ENCODE measurements around the gene ABHD1.
A peak's percentile ranks its signal among the peaks of the same experiment; 100 is the strongest.
"Not testable (repeated sequence)": the region's sequence is repeated elsewhere in the genome, so short reads cannot be mapped to it uniquely, and the experiment has no call there.

The ABHD1 gene

DNA sequence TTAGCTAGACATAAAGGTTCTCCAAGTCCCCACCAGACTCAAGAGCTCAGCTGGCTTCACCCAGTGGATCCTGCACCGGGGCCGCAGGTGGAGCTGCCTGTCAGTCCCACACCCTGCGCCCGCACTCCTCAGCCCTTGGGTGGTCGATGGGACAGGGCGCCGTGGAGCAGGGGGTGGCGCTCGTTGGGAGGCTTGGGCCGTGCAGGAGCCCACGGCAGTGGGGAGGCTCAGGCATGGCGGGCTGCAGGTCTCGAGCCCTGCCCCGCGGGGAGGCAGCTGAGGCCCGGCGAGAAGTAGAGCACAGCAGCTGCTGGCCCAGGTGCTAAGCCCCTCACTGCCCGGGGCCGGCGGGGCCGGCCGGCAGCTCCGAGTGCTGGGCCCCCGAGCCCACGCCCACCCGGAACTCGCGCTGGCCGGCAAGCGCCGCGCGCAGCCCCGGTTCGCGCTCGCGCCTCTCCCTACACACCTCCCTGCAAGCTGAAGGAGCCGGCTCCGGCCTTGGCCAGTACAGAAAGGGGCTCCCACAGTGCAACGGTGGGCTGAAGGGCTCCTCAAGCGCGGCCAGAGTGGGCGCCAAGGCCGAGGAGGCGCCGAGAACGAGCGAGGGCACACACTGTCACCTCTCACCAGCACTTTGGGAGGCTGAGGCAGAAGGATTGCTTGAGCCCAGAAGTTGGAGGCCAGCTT, 12.1 kb upstream of the ABHD1 start:
- not testable (repeated sequence) for DNase-seq

DNA sequence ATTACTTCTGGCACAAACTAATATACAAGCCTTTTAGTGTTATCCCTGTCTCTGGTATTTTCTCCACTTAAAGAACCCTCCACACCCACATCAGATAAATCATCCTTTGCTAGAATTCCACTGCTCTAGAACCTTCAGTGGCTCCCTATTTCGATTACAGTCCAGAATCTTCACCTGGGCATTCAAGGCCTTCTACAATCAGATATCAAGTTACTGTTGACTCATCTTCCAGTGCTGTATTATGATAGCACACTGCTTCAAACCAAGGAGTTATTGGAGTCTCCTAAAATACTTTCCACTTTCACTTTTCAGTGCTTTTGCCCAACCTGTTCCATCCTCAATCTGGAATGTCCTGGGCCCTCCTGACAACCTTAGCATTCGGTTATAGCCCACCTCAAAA, 8.1 kb upstream of the ABHD1 start:
- DNase-seq = no peak

DNA sequence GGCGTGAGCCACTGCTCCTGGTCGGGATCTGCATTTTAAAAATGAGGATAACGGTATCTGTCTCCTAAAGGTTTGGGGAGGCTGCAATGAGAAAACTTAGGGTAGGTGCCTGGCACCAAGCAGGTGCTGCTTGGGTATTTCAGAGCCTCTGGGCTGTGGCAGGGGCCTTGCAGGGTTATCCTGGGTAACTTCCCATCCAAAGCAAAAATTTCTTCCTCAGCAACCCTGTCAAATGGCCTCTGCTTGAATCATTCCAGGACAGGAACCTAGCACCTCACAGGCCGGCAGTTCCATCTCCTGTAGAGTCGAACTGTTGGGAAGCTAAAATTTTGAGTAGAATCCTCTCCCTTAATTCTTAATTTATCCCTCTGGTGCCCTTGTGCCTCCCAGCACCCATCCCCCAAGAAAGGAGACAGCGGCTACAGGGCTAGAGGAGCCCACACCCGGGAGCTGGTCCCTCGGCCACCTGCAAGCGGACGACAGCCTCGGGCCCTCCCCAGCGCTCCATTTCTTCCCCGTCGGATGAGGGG, 5.6 kb upstream of the ABHD1 start:
- no peak for DNase-seq

DNA sequence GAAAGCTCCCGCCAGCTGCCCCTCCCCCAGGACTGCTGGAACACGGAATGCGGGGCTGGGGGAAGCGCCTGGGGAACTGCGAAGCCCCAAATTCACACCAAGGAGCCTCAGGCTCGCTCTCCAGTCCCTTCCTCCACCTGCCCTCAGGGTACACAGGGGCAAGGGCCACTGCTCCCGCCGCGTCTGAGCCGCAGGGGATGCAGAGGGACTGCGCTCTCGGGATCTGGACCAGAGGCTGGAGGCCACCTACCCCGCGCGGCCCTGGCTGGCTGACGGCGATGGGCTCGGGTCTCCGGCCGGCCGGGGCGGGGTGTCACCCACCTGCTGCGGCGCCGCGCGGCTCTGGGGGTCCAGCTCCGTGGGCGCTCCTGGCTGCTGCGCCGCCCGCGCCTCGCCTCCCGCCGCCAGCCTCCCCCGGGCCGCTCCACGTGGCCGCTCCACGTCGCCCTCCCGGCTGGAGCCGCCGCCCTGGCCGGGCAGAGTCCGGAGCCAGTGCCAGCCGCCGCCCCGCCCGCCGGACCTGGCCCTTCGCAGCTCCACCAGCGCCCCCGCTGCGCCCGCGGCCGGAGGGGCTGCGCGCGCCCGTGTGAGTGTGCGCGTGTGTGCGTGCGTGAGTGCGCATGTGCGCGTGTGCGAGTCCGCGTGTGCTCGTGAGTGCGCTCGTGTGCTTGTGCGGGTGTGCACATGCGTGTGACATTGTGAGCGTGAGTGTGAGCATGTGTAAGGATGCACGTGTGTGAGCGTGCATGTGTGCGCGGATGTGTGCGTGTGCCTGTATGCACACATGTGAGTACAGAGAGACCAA, 4.9 kb upstream of the ABHD1 start, which contains the start of gene CGREF1:
Gene CGREF1 (minus strand): TSS at position 604 of the 805 bp plus-strand sequence. CDS start 14,762 bp downstream, outside the sequence.
- peak; percentile 63 for DNase-seq

DNA sequence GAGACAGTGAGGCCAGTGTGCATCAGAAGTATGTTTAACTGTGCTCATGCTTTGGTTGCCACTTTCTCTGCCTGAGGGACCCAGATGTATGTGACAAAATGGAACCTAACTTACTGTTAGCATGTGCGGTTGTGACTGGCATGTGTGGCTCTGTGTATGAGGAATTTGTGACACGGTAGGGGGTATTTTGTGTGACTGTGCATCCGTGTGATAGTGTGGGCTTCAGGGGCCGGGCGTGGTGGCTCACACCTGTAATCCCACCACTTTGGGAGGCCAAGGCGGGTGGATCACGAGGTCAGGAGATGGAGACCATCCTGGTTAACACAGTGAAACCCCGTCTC, 4.3 kb upstream of the ABHD1 start:
- DNase-seq = peak; percentile 52

DNA sequence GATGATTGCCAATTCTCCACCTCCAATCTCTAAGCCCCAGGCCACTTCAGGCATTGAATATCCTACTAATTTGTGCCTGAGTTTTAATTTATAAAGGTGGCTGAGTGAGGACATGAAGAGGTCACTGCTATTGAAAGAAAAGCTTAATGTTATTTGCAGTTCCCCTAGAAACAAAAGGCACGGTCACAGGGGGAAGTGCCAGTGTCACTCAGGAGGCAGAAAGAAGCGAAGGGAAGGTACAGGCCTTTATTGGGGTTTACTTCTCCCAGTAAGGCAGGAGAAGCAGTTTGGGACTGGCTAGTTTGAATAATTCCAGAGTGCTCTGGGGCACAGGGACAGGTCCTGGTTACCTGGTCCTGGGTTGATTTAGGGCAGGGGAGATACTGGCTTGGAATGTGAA, 1.7 kb upstream of the ABHD1 start:
- no peak for DNase-seq

DNA sequence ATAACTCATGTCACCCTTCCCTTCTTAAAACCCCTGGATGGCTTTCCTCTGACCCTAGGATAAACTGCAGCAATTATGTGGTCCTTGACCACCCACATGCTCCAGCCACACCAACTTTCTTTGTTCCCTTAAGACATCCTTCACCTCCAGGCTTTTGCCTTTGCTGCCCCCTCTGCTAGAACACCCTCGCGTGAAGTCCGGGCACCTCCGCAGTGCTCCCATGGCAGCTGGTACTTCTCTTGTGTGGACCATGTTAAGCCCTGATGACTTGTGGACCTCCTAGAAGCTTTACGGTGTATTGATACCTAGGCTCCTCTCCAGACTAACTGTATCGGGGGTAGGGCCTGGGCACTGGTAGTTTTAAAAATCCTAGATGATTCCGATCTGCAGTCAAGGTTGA, 824 bp upstream of the ABHD1 start:
- DNase-seq = no peak

DNA sequence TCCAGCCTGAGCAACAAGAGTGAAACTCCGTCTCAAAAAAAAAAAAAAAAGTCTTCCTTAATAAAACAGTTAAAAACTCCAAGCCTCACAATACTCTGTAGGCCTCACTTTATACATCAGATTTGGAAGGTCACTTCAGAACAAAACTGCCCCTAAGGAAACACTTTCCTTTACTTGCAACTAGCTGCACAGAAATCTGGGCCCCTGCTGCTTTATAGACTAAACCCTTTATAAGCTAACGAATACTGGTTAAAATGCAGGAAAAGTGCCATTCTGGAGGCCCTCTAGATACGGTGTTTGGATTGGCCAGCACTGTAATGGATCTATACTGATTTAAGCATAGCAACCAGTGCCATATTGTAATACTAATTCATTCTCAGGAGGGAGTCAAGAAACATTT, 1.5 kb downstream of the ABHD1 start:
- no peak for DNase-seq

DNA sequence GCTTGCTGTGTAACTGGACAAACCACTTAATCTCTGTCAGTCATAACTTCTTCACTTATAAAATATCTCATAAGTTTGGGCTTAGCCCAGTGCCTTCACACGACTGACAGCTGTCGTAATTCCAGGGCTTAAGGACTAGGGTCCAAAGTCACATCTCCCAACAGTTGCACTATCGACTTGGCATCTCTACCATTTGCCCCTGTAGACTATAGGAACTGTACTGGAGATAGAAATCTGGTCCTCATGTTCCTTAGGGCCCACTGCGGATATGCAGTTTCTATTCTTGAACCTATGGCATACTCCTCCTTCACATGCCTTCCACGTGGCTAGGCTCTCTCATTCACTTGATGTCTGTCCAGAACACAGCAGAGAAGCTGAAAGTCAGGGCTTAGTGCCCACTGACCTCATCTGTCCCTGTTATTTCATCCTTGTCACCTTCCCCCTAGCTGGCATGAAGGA, 2.7 kb downstream of the ABHD1 start:
- peak; percentile 29 for DNase-seq

DNA sequence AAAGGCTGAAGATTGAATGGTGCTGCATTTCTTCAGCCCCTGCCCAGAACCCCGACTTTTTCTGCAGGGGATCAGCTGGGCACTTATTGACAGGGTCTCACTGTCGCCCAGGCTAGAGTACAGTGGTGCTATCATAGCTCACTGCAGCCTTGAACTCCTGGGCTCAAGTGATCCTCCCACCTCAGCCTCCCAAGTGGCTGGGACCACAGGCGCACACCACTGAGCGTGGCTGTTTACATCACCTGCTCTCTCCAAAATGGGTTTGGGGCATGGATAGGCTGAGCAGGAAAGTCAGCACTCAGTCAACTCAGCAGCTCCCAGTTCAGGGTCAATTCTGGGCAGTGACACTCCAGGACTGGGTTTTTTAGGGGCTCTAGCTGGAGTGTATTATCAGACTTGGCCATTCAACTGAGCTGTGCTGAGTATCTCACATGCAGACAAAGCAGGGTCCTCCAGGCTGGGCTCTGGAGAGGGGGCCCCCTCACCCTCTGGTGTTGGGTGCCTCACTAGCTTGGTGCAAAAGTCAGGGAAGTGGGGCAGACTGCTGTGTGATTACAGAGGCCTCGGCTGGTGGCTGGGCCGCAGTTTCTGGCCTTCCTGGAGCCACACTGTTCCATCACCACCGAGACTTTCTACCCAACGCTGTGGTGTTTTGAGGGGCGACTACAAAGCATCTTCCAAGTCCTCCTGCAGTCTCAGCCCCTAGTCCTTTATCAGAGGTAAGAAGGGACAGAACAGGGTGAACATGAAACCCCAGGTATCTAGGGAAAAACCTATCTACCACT, 4.5 kb downstream of the ABHD1 start:
- no peak for DNase-seq

DNA sequence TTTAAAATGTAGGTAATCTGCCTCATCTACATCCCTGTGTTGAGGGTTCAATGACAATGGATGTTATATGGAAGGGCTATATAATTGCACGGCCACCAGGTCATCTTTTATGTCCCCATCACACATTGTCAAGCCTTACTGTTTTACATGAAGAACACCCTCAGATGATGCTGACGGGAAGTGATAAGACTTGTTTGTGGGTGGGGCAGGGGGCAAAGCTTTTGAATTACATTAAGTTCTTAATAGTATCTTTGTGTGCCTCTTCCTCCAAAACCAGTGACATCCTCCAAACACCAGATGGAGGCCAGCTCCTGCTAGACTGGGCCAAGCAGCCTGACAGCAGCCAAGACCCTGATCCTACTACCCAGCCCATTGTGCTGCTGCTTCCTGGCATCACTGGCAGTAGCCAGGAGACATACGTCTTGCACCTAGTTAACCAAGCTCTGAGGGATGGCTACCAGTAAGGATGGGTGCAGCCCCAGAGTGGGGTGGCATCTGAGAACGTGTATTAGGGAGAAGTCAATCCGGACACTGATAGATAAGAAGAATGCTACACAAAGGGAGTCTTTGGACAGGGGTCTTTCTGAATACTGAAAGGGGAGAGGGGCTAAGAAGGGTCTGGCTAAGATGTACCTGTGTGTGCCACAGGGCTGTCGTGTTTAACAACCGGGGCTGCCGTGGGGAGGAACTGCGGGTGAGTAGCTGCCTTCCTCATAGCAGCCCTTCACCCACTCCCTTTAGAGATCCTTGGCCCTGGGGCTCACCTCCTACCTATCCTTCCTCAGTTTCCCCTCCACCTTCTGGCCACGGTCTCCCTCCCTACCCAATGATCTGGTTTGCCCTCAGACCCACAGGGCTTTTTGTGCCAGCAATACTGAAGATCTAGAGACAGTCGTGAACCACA, 5.3 kb downstream of the ABHD1 start:
- no peak for DNase-seq

DNA sequence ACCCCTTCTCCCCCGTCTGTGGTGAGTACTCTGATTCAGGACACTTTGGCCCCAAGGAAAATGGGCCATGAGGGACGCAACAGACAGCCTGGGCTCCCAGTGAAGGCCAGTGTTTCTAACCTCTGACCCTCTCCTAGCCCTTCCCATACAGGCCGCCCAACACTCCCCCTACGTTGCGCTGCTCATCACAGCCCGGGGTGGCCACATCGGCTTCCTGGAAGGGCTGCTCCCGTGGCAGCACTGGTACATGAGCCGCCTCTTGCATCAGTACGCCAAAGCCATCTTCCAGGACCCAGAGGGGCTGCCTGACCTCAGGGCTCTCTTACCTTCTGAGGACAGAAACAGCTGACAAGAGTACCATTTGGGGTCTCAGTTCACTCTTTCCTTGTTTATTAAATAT, 6.8 kb downstream of the ABHD1 start:
- no peak for DNase-seq

DNA sequence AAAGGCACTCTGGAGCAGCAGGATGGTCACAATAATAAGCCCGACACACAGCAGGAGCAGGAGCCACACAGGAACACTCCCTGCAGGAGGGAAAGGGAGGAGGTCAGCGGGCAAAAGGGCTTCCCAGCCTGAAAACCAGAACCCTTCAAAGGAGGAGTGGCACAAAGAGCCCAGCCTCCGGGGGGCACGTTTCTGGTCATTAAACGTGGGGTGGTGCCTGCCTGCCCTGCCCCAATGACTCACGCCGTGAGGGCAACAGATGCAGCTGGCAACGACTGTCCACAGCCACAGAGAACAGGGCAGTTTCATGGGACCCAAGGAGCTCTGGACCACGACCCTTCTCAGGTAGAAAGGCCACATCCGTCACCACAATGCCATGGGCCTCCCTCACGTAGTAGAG, 7.8 kb downstream of the ABHD1 start:
- DNase-seq = no peak

DNA sequence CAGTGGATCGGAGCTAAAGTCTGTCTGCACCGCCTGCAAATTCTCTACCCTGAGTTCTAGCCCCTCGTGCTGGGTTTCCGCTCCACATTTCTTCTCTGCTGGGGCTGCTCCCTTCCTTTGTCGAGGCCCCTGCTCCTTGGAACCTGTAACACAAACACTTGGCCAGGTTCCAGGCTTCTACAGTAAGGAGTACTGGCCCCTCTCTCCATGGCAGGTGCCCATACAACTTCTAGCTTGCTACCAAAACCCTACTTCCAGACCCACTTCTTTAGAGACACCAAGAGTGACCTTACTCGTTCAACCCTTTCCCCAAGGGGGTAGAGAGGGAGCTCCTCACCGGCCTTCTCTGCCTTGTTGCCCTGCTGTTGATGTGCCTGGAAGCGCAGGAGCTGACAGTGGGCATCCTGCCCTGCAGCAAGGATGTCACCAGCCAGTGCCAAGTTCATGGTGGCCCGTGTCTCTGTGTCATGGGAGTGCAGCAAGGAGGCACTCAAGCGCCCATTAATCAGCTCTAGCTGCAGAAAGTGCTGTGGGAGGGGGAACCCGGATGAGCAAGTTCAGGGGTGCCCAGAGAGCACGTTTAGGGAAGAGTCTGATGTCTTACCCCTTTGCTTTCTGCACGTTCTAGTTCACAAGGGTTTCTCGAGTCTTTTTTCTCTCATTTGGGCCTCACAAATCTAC, 9.7 kb downstream of the ABHD1 start:
- no peak for DNase-seq

DNA sequence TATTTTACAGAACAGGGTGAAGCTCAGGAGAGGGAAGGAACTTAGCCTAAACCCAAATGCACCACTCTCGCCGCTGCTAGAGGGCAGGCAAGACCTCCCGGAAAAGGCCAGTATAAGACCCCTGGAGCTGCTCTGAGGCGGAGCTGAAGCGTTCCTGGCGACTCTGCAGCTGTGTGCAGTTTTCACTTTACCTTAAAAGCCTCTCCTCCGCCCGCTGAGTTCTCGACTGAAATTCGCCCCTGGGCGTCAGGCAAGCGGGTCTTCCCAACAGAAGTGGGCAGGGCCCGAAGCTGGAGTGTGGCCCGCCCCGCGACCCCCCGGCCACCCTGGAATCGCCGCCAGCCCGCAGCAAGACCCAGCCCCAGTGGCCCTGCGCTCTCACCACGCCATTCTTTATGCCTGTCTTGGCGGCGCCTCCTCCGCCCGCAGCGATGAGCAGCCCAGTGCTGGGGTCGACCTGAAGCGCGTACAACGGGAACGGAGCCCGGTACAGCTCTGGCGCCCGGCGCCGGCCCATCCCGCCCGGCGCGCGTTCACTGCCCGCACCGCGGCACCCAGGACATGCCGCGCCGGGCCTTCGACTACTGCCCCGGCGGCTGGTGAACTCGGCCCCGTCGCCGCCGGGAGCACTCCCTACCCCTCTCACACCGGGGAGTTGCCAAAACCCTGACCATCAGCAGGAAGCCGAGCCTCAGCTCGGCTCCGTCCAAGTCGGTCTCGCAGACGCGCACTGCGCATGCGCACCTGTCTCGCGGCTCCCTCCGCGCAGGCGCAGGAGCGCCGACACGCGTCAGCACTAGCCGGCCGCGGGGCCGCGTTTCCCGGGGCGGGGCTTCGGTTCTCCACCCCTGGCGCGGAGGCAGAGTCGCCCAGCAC, 10.5 kb downstream of the ABHD1 start, which contains the start of gene PREB:
Gene PREB (minus strand): TSS at position 732 of the 876 bp plus-strand sequence. CDS start 215 bp downstream, at position 517.
- peak; percentile 99 for DNase-seq

DNA sequence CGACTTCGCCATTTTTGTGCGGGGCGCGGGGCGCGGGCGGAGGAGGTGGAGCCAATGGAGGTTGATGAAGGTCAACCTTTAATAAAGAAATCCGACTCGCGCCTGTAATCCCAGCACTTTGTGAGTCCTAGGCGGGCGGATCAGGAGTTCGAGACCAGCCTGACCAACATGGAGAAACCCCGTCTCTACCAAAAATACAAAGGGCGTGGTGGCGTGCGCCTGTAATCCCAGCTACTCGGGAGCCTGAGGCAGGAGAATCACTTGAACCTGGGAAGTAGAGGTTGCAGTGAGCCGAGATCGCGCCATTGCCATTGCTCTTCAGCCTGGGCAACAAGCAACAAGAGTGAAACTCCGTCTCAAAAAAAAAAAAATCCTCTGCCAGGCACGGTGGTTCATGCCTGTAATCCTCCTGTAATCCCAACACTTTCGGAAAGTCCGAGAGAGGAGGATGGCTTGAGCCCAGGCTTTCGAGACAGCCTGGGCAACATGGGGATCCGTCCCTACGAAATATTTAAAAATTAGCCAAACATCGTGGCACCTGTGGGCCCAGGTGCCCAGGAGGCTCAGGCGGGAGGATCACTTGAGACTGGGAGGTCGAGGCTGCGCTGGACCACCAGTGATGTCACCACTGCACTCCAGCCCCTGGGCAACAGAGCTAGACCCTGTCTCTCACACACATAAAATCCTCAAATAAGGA, 11.3 kb downstream of the ABHD1 start:
- no peak for DNase-seq

DNA sequence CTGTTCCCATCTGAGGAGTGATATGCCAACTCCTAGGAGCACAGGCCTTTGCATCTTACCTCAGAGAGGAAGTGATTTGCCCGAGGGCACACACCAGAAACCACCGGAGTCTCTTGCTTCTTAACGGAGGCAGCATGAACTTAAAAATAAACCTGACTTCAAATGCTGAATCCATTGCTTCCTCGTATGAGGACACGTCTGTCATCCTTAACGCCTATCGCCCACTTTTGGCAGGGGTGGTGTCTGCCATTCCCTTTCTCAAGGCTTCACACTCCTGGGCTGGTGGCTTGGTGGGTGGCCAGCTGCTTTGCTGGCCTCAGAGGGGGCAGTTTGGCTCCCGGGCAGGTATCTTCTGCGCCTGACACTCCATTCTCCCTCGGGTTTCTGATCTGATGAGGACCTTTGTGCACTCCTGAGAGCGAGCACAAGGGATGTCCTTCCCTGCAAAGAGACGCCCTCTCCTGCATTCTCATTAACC, 11.9 kb downstream of the ABHD1 start:
- DNase-seq = no peak

DNA sequence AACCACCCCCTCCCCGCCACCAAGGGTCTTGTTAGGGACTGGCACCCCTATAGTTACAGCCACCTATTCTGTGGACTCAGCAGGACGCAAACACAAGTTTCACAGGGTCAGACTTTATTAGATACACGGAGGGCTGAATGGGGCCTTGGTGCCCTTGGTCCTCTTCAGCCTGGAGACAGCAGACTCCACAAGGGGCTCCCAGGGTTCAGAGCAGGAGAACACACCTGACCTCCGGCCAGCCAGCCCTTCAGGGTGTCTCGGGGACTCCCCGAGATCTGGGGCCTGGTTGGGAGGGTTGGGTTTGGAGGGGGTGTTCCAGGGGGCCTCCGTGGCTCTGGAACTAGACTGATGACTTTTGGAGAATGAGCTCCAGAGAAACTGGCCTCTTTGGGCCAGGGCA, 13.1 kb downstream of the ABHD1 start:
- no peak for DNase-seq

DNA sequence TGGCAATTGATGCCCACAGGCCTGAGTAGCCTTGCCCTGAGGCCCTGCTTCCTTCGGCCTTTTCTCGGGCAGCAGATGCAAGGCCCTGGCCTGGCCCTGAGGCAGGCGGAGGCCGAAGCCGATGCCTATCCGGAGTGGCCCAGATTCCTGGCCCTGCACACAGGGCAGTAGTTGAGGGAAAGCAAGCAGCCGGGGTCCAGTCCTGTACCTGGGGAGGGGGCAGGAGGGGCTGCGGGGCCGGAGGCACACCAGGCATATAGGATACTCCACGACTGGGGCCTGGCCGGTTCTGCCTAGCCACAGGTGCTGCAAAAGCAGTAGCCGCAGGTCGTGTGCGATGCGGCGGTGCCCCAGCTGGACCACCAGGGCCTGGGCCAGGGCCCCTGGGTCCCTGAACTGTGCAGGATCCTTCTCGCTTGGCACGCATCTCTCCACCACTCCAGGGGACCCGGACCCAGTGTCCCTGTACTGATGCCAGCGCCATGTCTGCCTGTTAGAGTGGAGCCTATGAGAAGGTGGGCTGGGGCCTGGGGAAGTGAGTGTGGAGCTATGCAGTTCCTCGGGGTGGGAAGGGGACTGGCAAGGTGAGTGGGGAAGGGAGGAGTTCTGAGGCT, 13.8 kb downstream of the ABHD1 start:
- no peak for DNase-seq

Data from NCI-H82 (cell line).